ENCODE results near the gene CCN2. TPM values are rescaled to one million over a fixed set of nuclear protein-coding genes. Genes with fewer than 3 reads are reported as not detected.

The CCN2 gene
- total RNA-seq, 2 experiments from 2014 or later = not detected

DNA sequence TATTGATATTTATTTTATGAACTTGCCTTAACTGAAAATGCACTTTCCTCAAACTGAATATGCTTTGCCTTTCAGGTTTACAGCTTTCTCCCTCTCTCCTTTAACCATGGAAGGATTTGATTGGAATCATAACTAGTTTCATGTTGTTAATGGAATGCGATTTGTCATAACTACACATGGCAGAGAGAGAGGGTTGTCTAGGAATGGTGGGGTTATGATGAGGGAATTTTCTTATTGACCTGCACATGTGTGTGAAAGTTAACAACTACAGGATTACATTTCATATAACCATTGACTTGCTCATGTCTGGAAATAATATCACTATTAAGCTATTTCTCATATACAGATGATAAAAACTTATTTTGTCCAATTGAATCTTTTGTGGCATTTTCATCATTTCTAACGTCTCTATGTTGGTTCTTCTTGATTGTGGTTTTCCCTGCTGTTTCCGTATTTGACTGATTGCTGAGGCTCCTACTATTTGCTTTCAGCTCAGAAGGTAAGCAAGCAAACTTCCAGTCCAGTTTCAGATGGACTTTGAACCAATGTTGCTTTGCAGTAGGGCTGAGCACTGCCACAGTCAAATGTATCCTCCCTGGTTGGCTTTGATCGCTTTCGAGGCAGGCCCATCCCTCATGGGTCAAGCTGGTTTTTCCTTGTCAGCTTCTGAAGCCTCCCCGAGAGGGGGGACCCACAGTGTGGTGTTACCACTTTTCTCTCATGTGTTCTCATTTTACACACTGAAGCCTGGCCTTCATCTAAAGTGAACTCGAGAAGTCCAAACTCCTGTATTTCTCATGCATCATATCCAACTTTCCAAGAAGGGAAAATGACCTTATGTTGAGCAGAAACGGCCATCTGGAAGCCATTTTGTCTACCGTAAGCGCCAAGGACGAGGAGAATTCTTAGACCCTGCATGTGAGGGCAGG lies 7.6 kb upstream of the CCN2 start:
- no peaks in the 10 kb centered on the region for H3K36me3 Mint-ChIP-seq (ENCODE audit: low read depth)
- no peaks in the 10 kb centered on the region for H3K9me3 Mint-ChIP-seq
- no peak for DNase-seq
- no peaks in the 10 kb centered on the region for H3K4me1 Mint-ChIP-seq (ENCODE audit: low read depth)
- CTCF ChIA-PET = interaction anchor here (1.0 to 2.0 kb wide), 3 partner anchors 12 to 339 kb away, joined by 4 to 6 read pairs (median 5); no protein-coding TSS in a partner anchor
- peaks cover 17% of the 10 kb centered on the region for H3K27me3 Mint-ChIP-seq (ENCODE audit: low read depth)
- intact Hi-C loops (cut with micrococcal nuclease) = no loop called here
- H3K27ac Mint-ChIP-seq = no peak overlapping the region
- H3K4me3 Mint-ChIP-seq = no peak overlapping the region

DNA sequence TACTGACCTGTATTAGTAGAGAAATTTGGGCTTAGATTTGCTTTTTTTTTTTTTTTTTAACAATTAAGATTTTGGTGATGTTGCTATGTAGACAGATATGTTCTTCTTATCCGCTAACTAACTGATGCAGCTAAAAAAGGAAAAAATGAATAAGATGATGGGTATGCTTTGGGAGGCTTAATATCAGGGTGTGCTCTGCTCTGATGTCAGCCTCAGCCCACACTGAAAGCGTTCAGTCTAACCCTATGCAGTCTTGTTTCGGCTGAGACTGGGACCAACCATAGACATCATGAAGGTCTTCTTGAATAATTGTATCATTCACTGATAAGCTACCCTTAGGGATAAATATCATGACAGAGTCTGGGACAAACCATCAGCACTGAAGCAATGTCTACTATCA lies 6.9 kb upstream of the CCN2 start:
- CTCF ChIA-PET = interaction anchor here (1.0 to 2.0 kb wide), 2 partner anchors 11 to 340 kb away, joined by 5 to 6 read pairs; no protein-coding TSS in a partner anchor
- Mint-ChIP-seq H3K9me3 (no peaks in the 10 kb centered on the region), H3K27me3 (ENCODE audit: low read depth) (peaks cover 22% of the 10 kb centered on the region), H3K4me1 (ENCODE audit: low read depth) (no peaks in the 10 kb centered on the region), H3K36me3 (ENCODE audit: low read depth) (no peaks in the 10 kb centered on the region), H3K4me3 (no peak overlapping the region), H3K27ac (no peak overlapping the region)
- intact Hi-C loops (cut with micrococcal nuclease) = no loop called here
- DNase-seq = no peak

DNA sequence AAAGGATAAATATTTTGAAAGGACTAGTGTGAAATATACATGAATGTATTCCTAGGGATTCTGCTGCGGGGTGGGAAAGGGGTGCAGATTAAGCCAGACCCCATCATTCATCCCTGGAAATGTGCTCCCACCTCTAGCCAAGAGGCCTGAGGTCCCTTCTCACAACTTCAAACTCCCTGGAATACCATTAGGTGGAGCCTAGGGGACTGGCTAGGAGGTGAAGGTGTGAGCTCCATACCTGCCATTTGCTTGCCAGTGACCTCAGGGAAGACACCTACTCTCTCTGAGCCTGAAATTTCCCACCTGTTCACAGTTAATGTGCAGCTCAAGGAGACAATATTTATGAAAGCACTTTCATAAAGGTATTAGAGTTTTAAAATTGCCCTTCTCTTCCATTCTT lies 4.7 kb upstream of the CCN2 start:
- Mint-ChIP-seq H3K4me1 (ENCODE audit: low read depth) (no peaks in the 10 kb centered on the region), H3K9me3 (no peaks in the 10 kb centered on the region), H3K4me3 (no peak overlapping the region), H3K36me3 (ENCODE audit: low read depth) (no peaks in the 10 kb centered on the region), H3K27ac (no peak overlapping the region), H3K27me3 (ENCODE audit: low read depth) (peaks cover 39% of the 10 kb centered on the region)
- CTCF ChIA-PET = interaction anchor here (0.6 kb wide), 1 partner anchor 226 kb away, joined by 3 read pairs; no protein-coding TSS in a partner anchor
- intact Hi-C loops (cut with micrococcal nuclease) = no loop called here
- no peak for DNase-seq

DNA sequence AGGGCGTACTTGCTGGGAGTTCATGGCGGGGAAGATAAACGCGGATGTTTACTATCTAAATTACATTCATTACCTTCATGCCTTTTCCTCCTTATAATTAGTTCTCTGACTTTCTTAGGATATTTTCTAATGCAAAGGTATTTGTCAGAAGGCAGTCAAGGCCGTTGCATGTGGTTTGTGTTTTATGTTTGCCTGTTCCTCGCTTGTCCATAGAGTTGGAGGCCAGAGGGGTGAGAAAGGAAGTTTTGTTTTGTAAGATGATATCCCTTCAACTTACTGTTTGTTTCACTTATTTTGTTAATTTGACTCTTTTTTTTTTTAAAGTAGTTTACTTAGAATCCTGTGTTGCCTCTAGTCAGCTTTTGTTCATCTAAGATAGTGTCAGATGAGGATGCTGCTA lies 4.0 kb upstream of the CCN2 start:
- Mint-ChIP-seq H3K4me3 (no peak overlapping the region), H3K36me3 (ENCODE audit: low read depth) (no peaks in the 10 kb centered on the region), H3K27ac (no peak overlapping the region), H3K4me1 (ENCODE audit: low read depth) (peaks cover 2% of the 10 kb centered on the region), H3K27me3 (ENCODE audit: low read depth) (peaks cover 42% of the 10 kb centered on the region), H3K9me3 (no peaks in the 10 kb centered on the region)
- CTCF ChIA-PET = no interaction called here
- intact Hi-C loops (cut with micrococcal nuclease) = no loop called here
- DNase-seq = no peak

DNA sequence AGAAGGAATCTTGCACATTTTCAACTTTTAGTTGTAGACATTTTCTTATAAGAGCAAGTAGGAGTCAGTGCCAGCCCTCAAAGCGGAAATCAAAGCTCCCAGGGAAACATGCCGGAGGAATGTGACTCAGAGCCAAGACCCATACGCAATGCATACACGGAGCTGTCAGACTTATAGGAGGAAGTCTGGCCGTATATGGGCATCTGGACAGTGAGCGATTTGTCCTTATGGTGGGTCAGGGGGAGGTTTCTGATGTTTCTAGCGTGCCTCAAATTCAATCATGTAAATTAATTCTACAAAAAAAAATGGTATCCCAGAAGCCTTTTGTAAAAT lies 3.6 kb upstream of the CCN2 start:
- DNase-seq = no peak
- Mint-ChIP-seq H3K4me3 (no peak overlapping the region), H3K36me3 (ENCODE audit: low read depth) (no peaks in the 10 kb centered on the region), H3K27me3 (ENCODE audit: low read depth) (peaks cover 47% of the 10 kb centered on the region), H3K27ac (no peak overlapping the region), H3K4me1 (ENCODE audit: low read depth) (peaks cover 6% of the 10 kb centered on the region), H3K9me3 (no peaks in the 10 kb centered on the region)
- intact Hi-C loops (cut with micrococcal nuclease) = no loop called here
- CTCF ChIA-PET = no interaction called here

DNA sequence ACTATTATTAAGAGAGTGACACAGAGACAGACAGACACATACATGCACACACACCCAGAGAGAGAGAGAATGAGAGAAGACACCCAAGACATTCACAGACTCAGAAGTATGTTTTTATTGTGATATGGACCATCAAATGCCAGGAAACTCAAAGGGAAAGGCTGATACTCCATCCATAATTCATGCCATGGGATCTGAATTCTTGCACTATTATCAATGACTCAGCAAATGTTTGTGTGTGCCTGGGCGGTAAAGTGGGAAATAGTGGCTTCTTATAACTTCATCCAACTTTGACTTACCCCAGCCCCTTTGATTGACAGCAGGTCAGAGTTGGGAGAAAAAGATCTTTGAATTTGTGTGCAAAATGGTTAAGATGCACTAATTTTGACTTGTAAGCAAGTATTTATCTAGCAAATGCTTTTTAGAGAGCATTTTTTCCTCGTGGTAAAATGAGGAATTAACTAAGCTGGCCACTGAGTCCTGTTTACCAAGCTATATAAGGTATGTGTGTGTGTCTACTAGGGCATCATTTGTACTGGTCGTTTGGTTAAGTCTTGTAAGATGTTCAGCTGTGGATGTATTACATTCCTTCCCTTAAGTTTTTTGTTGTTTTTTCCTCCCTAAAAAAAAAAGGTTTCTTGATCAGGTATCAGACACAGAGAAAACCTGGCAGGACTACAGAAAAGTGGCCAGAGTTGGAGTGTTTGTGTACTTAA lies 3.0 kb upstream of the CCN2 start:
- CTCF ChIA-PET = no interaction called here
- intact Hi-C loops (cut with micrococcal nuclease) = no loop called here

DNA sequence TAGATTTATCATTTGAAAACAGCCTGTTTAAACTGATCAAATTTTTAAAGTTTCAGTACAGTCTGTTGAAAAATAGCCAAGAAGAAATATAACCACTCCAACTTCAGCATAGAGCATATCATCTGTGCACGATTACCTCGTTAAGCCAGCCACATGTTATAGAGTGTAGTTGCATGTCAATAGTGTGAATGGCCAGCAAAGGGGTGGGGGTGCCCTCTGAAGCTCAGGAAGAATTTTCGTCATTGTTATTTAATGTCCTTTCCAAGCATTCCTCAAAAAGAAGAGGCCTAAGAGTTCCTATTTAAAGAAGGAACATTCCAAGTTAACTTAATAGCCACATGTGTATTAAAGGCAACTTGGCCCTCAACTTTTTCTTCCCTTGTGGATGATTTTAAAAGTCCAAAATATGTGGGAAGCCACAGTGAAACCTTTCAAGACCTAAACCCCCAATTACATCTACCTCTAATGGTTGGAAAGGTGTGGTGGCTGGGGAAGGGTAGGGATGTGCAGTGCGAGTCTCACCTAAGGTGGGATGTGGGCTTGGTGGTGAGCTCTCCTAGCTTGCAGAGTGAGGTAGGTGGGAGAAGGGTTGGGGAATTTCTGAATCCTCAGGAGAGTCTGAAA lies 1.8 kb upstream of the CCN2 start:
- Mint-ChIP-seq H3K4me3 (no peak overlapping the region), H3K27me3 (ENCODE audit: low read depth) (peaks cover 54% of the 10 kb centered on the region), H3K9me3 (no peaks in the 10 kb centered on the region), H3K4me1 (ENCODE audit: low read depth) (peaks cover 8% of the 10 kb centered on the region), H3K27ac (no peak overlapping the region), H3K36me3 (ENCODE audit: low read depth) (no peaks in the 10 kb centered on the region)
- intact Hi-C loops (cut with micrococcal nuclease) = no loop called here
- CTCF ChIA-PET = no interaction called here
- DNase-seq = no peak

More for the DNA sequence above, 3.0 kb upstream of the CCN2 start:
- H3K4me3 Mint-ChIP-seq = no peak overlapping the region
- H3K27me3 Mint-ChIP-seq (ENCODE audit: low read depth) = peaks cover 52% of the 10 kb centered on the region
- no peaks in the 10 kb centered on the region for H3K36me3 Mint-ChIP-seq (ENCODE audit: low read depth)
- H3K9me3 Mint-ChIP-seq = no peaks in the 10 kb centered on the region
- H3K27ac Mint-ChIP-seq = no peak overlapping the region
- no peak for DNase-seq
- H3K4me1 Mint-ChIP-seq (ENCODE audit: low read depth) = peaks cover 8% of the 10 kb centered on the region

DNA sequence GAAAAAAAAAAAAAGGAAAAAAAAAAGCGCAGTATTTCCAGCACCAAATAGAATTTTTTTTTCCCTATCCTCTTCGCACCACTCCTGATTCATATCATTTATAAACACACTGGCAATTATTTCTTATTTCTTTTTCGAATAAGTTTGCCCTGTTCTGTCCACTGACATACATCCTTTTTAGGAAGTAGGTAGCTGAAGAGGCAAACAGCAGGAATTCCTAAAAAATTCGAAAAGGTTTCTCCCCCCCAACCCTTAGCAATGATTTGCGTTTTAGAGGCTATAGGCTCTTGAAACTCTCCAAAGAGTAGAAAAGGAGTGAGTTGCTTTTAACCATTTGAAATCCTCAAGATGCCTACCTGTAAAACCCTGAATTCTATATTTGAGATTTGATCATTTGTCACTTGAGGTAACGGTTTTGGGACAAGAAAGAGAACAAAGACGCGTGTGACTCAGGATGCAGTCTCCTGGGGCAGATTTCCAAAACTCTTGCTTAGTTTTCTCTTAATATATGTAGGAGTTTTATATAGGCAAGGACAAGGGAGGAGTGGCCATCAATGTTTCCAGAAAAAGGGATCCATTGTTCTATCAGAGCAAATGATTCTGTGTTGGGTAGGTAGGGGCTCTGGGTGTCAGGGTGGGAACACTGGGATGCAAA lies 531 bp upstream of the CCN2 start:
- Mint-ChIP-seq H3K9me3 (no peaks in the 10 kb centered on the region), H3K27me3 (ENCODE audit: low read depth) (peaks cover 64% of the 10 kb centered on the region), H3K4me3 (peak overlapping the region; percentile 7), H3K27ac (no peak overlapping the region), H3K4me1 (ENCODE audit: low read depth) (peaks cover 8% of the 10 kb centered on the region), H3K36me3 (ENCODE audit: low read depth) (no peaks in the 10 kb centered on the region)
- no peak for DNase-seq
- intact Hi-C loops (cut with micrococcal nuclease) = no loop called here
- CTCF ChIA-PET = interaction anchor here (1.0 kb wide), 1 partner anchor 36 kb away, joined by 6 read pairs; no protein-coding TSS in a partner anchor

DNA sequence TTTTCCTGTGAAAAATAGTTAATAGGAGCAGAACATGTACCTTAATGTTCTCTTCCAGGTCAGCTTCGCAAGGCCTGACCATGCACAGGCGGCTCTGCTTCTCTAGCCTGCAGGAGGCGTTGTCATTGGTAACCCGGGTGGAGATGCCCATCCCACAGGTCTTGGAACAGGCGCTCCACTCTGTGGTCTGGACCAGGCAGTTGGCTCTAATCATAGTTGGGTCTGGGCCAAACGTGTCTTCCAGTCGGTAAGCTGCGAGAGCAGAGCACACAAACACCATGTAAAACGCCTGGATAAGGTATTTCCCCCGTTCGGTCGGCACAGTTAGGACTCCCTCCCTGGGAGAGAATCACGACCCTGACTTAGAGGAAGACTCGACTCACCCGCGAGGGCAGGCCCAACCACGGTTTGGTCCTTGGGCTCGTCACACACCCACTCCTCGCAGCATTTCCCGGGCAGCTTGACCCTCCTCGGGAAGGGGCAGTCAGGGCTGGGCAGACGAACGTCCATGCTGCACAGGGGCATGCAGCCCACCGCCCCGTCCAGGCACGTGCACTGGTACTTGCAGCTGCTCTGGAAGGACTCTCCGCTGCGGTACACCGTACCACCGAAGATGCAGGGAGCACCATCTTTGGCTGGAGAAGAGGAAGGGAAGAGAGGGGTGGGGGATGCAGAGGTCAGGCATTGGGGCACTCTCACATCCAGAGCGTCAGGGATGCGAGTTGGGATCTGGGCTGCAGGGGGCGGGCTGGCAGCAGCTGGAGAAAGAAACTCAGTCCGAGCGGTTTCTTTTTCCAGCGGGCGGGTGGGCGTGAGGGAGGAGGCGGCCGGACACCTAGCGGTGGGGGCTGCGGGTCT lies 1.0 kb downstream of the CCN2 start:
- no peaks in the 10 kb centered on the region for H3K9me3 Mint-ChIP-seq
- H3K4me1 Mint-ChIP-seq (ENCODE audit: low read depth) = peaks cover 8% of the 10 kb centered on the region
- CTCF ChIA-PET = interaction anchor here (1.1 to 1.2 kb wide), 2 partner anchors 35 to 268 kb away, joined by 3 to 4 read pairs; no protein-coding TSS in a partner anchor
- H3K27ac Mint-ChIP-seq = no peak overlapping the region
- intact Hi-C loops (cut with micrococcal nuclease) = no loop called here
- peak overlapping the region; percentile 73 for H3K4me3 Mint-ChIP-seq
- no peaks in the 10 kb centered on the region for H3K36me3 Mint-ChIP-seq (ENCODE audit: low read depth)
- DNase-seq = peak; percentile 32
- peaks cover 66% of the 10 kb centered on the region for H3K27me3 Mint-ChIP-seq (ENCODE audit: low read depth)

DNA sequence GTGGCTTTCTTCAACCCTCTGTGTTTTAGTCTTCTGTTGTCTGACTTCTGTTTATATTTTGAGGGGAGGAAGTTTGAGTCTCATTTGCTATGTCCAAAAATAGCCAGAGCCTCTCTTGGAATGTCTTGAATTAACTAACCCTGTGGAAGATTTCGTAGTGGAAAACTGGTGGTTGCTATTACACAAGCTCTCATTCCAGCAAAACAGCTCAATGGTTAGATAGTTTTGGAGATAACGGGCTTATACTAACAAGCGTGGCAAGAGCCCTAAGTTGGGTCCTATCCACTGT lies 1.6 kb downstream of the CCN2 start:
- H3K4me3 Mint-ChIP-seq = no peak overlapping the region
- intact Hi-C loops (cut with micrococcal nuclease) = no loop called here
- DNase-seq = no peak
- no peaks in the 10 kb centered on the region for H3K9me3 Mint-ChIP-seq
- H3K27me3 Mint-ChIP-seq (ENCODE audit: low read depth) = peaks cover 61% of the 10 kb centered on the region
- CTCF ChIA-PET = interaction anchor here (1.1 to 1.2 kb wide), 2 partner anchors 34 to 268 kb away, joined by 3 to 4 read pairs; no protein-coding TSS in a partner anchor
- no peak overlapping the region for H3K27ac Mint-ChIP-seq
- H3K4me1 Mint-ChIP-seq (ENCODE audit: low read depth) = peaks cover 8% of the 10 kb centered on the region
- H3K36me3 Mint-ChIP-seq (ENCODE audit: low read depth) = no peaks in the 10 kb centered on the region

DNA sequence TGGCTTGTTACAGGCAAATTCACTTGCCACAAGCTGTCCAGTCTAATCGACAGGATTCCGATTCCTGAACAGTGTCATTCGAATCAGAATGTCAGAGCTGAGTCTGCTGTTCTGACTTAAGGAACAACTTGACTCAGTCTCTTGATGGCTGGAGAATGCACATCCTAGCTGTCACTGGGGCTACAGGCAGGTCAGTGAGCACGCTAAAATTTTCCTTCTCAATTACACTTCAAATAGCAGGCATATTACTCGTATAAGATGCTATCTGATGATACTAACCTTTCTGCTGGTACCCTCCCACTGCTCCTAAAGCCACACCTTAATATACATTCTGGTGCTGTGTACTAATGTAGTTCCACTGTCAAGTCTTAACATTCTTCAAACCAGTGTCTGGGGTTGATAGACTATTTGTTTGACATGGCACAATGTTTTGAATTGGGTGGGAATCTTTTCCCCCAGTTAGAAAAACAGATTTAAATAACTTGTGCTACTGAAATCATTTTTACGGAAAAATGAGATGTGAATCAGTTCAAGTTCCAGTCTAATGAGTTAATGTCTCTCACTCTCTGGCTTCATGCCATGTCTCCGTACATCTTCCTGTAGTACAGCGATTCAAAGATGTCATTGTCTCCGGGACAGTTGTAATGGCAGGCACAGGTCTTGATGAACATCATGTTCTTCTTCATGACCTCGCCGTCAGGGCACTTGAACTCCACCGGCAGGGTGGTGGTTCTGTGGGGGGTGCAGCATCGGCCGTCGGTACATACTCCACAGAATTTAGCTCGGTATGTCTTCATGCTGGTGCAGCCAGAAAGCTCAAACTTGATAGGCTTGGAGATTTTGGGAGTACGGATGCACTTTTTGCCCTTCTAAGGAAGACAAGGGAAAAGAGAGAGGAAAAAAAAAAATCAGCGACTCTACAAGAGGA lies 2.2 kb downstream of the CCN2 start:
- CTCF ChIA-PET = interaction anchor here (1.1 to 1.2 kb wide), 2 partner anchors 34 to 269 kb away, joined by 3 to 4 read pairs; no protein-coding TSS in a partner anchor
- intact Hi-C loops (cut with micrococcal nuclease) = no loop called here
- Mint-ChIP-seq H3K9me3 (no peaks in the 10 kb centered on the region), H3K27ac (no peak overlapping the region), H3K4me3 (no peak overlapping the region), H3K27me3 (ENCODE audit: low read depth) (peaks cover 58% of the 10 kb centered on the region), H3K36me3 (ENCODE audit: low read depth) (no peaks in the 10 kb centered on the region), H3K4me1 (ENCODE audit: low read depth) (peaks cover 8% of the 10 kb centered on the region)
- no peak for DNase-seq

All from activated naive CD4-positive, alpha-beta T cell treated with anti-CD3 and anti-CD28 coated beads for 36 hours (primary cell).